DMS 273 treated with DMSO at 0.1 percent for 48 hours (cell line): Measurements from ENCODE around the gene GNA12.
A peak's percentile ranks its signal among the peaks of the same experiment; 100 is the strongest.

Experiments
- DNase-seq: peaks from one replicate; lab custom pipeline; 2025; lab: John Stamatoyannopoulos, UW

GNA12 gene

GRCh38 chr7:2844153-2845033, at the start of gene GNA12:
GNA12 (minus strand) TSS chr7:2844308; CDS start chr7:2844161, 147 bp downstream.
- peak; percentile 98 for DNase-seq

- DNase-seq: no peak
Measured at GRCh38 chr7:2893411-2893861, 49.3 kb upstream of the GNA12 start.

DNA sequence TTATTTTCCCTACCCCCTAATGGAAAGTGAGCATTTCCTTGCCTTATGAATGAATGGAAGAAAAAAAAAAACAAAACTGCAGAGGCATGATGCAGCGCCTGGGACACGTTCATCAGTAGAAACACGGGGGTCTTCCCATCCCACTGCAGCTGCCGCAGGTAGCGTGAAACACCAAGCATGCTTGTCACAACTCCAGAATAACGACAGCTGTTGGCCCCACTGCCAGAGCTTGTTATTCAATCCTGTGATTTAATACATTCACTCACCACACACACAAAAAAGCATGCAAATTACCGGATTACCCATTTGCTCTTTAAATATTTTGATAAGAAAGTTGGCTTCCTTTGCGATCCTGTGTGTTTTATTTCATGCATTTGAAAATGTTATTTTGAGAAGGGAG, 48.4 kb upstream of the GNA12 start:
- DNase-seq: peak; percentile 21

DNA sequence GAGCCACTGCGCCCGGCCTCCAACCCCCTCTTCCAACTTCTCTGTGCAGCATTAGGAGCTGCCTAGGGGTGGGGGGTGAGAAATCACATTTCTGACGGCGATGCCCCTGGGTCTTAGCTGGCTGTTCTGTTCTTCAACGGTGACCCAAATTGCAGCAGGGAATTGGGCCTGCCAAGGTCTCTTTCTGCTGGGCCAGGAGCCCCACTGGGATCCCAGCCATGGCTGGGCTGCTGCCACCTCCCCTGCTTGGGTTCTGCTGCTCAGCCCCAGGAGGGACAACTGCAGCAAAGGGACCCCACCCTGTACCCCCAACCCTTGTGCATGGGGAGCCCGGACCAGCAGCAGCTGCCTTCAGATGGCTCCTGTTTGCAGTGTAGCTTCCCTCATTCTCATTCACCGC, 43.7 kb upstream of the GNA12 start:
- DNase-seq: no peak

- peak; percentile 62 for DNase-seq
Measured at GRCh38 chr7:2886900-2887299, 42.8 kb upstream of the GNA12 start.

- no peak for DNase-seq
Measured at GRCh38 chr7:2886391-2886790, 42.3 kb upstream of the GNA12 start.

GRCh38 chr7:2884161-2884560, 40.1 kb upstream of the GNA12 start:
- no peak for DNase-seq

DNA sequence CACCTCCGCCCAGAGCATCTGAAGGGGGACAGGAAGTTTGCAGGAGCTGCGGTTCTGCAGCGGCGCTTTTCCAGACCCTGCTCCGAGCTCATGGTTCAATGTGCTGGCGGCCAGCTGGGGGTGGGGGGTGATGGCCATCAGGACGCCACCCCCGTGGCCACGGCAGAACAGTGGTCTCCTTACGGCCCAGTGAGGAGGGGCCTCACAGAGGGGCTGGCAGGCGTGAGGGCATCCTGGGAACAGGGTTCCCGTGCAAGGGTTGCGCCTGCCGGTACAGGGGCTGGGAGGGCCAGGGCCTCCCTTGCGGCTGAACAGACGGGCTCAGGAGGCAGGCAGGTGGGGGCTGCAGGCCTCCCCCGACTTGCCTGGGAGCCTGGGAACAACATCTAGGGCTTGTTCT, 39.0 kb upstream of the GNA12 start:
- DNase-seq: no peak

GRCh38 chr7:2882111-2882510, 38.0 kb upstream of the GNA12 start:
- no peak for DNase-seq

DNA sequence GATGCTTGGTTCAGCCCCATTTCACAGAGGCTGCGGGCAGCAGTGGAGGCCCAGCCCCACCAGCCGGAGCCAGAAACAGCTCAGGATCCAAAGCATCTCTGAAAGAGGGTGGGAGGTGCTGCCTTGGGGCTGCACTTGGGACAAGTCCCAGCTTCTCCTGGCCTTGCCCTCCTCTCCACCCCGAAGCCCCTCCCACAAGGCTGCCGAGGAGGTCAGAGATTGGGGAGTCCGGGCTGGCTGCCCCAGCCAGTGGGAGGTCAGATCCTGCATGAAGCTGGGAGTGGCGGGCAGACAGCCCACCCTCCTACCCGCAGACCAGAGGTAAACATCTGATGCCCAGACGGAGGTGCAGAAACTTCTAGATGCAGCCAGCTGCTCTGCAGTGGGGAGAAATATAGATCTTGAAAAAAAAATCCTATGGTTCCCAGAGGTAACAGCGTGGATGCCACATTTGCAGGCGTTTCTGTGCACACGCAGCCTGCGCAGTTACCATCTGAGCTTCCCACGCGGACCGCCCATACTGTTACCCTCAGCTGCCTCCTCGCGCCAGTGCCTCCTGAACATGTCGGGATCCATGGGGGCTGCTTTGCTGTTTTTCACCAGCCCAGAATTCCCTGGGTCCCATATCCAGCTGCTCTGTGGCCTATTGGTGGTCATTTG, 36.9 kb upstream of the GNA12 start:
- no peak for DNase-seq

- no peak for DNase-seq
Measured at GRCh38 chr7:2880051-2880450, 35.9 kb upstream of the GNA12 start.

DNA sequence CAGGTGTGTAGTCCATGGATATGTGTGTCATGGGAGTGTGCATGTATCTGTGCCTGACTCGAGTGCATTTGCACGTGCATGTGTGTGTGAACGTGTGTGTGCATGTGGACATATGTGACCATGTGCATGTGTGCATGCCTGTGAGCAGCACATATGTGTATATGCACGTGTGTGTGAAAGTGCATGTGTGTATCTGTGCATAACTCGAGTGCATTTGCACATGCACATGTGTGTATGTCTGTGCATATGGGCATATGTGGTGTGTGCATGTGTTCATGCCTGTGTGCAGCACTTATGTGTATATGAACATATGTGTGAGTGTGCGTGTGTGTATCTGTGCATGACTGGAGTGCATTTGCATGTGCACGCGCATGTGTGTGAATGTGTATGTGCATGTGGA, 35.2 kb upstream of the GNA12 start:
- DNase-seq: no peak

DNA sequence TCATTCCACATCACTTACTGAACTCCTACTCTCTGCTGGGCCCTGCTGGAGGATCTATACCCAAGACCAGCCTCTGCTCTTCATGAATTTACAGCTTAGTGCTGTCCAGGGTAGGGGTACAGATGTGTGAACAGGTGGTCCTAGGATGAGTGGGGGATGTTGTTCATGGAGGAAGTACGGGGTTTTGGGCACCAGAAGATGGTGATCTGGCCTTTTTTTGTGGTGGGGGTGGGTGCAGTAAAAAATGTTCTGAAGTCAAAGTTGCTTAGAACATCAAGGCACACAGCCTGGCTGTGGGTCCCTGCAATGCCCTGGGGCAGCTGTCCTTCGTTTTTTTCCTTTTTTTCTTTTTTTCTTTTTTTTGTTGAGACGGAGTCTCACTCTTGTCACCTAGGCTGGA, 34.2 kb upstream of the GNA12 start:
- DNase-seq: no peak

- no peak for DNase-seq
Measured at GRCh38 chr7:2876031-2876731, 32.1 kb upstream of the GNA12 start.

- peak; percentile 75 for DNase-seq
Measured at GRCh38 chr7:2873686-2874551, 29.8 kb upstream of the GNA12 start.

DNA sequence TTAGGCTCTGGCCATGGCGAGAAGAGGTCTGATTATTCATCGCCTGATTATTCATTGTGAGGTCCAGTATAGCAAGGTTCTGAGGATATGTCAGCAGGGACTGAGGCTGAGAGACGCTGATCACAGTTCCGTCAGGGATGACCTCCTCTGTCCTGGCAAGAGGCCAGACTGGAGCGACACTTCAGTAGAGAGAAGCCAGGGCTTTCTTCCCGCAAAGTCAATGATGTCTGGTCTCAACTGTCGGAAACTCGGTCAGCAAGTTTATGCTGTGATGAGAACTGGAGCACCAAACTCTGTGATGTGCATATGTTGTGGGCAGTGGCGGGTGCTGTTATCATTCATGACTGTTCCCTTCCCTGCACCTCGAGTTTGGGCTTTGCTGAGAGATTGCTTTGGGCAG, 29.0 kb upstream of the GNA12 start:
- no peak for DNase-seq

DNA sequence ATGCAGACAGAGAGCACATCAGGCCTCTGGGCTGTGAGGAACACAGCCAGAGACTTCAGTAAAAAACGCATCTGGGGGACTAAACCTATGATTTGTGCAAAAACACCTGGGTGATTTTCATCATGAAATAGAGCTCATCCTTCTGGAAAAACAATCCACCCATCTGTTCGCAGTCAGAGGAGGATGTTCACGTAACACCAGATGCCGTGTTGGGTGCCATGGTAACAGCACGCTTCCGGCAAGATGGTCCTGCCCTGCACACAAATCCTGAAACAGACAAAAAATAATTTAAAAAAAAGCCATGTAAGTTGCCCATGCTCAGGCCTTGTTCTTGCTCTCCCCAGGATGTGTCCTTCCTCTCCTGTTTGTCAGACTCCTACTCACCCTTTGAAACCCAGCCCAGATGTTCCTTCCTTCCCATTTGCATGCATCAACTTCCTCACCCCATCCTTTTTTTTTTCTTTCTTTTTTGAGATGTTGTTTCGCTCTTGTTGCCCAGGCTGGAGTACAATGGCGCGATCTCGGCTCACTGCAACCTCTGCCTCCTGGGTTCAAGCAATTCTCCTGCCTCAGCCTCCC, 28.3 kb upstream of the GNA12 start:
- DNase-seq: no peak

GRCh38 chr7:2870471-2870931, 26.4 kb upstream of the GNA12 start:
- DNase-seq: no peak

GRCh38 chr7:2869981-2870380, 25.9 kb upstream of the GNA12 start:
- DNase-seq: no peak

- no peak for DNase-seq
Measured at GRCh38 chr7:2866601-2867000, 22.5 kb upstream of the GNA12 start.

DNA sequence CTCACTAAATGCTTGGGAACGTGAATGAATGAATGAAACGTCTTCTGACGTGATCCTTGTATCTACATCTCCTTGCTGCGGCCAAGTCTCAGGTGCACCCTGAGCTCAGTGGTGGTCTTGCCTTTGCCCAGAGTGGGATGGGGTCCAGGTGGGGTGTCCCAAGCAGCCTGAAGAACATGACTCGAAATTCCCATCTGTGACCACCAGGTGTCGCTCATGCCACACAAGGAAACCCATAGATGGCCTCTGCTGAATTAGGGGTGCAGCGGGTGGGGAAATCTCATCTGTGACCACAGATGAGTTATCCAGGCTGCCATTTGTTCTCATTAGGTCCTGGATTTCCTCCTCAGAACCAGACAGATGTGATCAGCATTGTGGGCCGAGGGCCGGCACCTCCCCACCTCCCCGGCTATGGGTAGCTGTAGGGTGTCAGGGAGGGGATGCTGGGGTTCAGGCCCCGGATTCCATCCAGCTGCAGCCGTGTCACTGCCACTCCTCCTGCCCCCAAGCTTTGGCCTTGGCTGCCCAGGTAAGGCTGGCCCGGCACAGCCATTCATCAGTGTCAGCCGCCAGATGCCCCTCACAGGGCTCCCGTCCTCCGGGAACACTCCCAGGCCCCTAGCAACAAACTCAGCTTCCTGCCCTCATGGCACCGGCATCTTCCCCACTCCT, 21.0 kb upstream of the GNA12 start:
- DNase-seq: no peak
